ENCODE measurements around the gene ZDHHC24. TPM values are rescaled to one million over a fixed set of nuclear protein-coding genes. Genes with fewer than 3 reads are reported as not detected.

The ZDHHC24 gene
- total and polyA plus RNA-seq, 10 of the 15 experiments (the other 5 are each of a cell fraction or from before 2014, with no cell fraction given), result 0.86 to 17.5 (median 6.8) TPM

DNA sequence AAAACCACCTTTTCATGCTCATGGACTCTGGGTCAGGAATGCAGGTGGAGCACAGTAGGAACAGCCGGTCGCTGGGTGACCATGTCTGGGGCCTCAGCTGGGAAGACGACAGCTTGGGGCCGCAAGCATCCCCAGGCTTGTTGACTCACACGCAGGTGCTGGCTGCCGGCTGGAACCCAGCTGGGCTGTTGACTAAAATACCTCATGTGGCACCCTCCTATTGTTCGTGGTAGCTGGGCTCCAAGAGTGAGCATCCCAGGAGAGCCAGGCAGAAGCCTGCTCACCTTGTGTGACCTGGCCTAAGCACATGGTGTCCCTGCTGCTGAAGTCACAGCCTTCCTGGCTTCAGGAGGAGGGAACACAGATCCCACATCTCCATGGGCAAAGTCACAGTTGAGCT, 56.2 kb downstream of the ZDHHC24 start (continued):
- TF ChIP-seq, protein P1, sequence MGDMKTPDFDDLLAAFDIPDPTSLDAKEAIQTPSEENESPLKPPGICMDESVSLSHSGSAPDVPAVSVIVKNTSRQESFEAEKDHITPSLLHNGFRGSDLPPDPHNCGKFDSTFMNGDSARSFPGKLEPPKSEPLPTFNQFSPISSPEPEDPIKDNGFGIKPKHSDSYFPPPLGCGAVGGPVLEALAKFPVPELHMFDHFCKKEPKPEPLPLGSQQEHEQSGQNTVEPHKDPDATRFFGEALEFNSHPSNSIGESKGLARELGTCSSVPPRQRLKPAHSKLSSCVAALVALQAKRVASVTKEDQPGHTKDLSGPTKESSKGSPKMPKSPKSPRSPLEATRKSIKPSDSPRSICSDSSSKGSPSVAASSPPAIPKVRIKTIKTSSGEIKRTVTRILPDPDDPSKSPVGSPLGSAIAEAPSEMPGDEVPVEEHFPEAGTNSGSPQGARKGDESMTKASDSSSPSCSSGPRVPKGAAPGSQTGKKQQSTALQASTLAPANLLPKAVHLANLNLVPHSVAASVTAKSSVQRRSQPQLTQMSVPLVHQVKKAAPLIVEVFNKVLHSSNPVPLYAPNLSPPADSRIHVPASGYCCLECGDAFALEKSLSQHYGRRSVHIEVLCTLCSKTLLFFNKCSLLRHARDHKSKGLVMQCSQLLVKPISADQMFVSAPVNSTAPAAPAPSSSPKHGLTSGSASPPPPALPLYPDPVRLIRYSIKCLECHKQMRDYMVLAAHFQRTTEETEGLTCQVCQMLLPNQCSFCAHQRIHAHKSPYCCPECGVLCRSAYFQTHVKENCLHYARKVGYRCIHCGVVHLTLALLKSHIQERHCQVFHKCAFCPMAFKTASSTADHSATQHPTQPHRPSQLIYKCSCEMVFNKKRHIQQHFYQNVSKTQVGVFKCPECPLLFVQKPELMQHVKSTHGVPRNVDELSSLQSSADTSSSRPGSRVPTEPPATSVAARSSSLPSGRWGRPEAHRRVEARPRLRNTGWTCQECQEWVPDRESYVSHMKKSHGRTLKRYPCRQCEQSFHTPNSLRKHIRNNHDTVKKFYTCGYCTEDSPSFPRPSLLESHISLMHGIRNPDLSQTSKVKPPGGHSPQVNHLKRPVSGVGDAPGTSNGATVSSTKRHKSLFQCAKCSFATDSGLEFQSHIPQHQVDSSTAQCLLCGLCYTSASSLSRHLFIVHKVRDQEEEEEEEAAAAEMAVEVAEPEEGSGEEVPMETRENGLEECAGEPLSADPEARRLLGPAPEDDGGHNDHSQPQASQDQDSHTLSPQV (IDR thresholded peaks at IDR 0.05), result no peak
- TF ChIP-seq RBBP5 (conservative IDR thresholded peaks at IDR 0.05), result no peak
- TF ChIP-seq RB1 (IDR thresholded peaks at IDR 0.05; ENCODE audit: borderline replicate concordance), result no peak
- TF ChIP-seq SKIL (IDR thresholded peaks at IDR 0.05; ENCODE audit: low read depth, poor library complexity, severe bottlenecking), result no peak
- no peak for TF ChIP-seq IKZF2 (IDR thresholded peaks at IDR 0.05)
- TF ChIP-seq NR2C2 (IDR thresholded peaks at IDR 0.05; ENCODE audit: borderline replicate concordance, control insufficient read depth, insufficient read length, low read depth), result no peak
- no peak for TF ChIP-seq SUPT20H (IDR thresholded peaks at IDR 0.05; ENCODE audit: borderline replicate concordance, control insufficient read depth, low read depth, low read length)

Data from GM12878 (cell line).